ENCODE results near the gene CD48. TPM values are rescaled to one million over a fixed set of nuclear protein-coding genes. Genes with fewer than 3 reads are reported as not detected.

CD48 gene
- total RNA-seq, 1 donor from 2014 or later, result not detected

GRCh38 chr1:160745551-160745950, 33.9 kb upstream of the CD48 start:
- Mint-ChIP-seq H3K36me3 (ENCODE audit: low read depth) (no peaks in the 10 kb centered on the region), H3K4me3 (no peak overlapping the region), H3K27me3 (ENCODE audit: low read depth) (peaks cover 17% of the 10 kb centered on the region), H3K27ac (ENCODE audit: unreplicated experiment) (no peak overlapping the region), H3K9me3 (no peaks in the 10 kb centered on the region), H3K4me1 (peaks cover 6% of the 10 kb centered on the region)
- no peak for TF ChIP-seq CTCF (conservative IDR thresholded peaks at IDR 0.05)
- DNase-seq (ENCODE audit: low read depth, low spot score), result no peak

- no peaks in the 10 kb centered on the region for H3K36me3 Mint-ChIP-seq (ENCODE audit: low read depth)
- peaks cover 6% of the 10 kb centered on the region for H3K4me1 Mint-ChIP-seq
- no peak for TF ChIP-seq CTCF (conservative IDR thresholded peaks at IDR 0.05)
- no peak overlapping the region for H3K4me3 Mint-ChIP-seq
- peaks cover 12% of the 10 kb centered on the region for H3K27me3 Mint-ChIP-seq (ENCODE audit: low read depth)
- H3K27ac Mint-ChIP-seq (ENCODE audit: unreplicated experiment), result no peak overlapping the region
- H3K9me3 Mint-ChIP-seq, result no peaks in the 10 kb centered on the region
- DNase-seq (ENCODE audit: low read depth, low spot score), result no peak
These were observed 33.4 kb upstream of the CD48 start for GRCh38 chr1:160744852-160745520.

- Mint-ChIP-seq H3K9me3 (no peaks in the 10 kb centered on the region), H3K27ac (ENCODE audit: unreplicated experiment) (no peak overlapping the region), H3K27me3 (ENCODE audit: low read depth) (peaks cover 14% of the 10 kb centered on the region), H3K36me3 (ENCODE audit: low read depth) (no peaks in the 10 kb centered on the region), H3K4me1 (peaks cover 6% of the 10 kb centered on the region), H3K4me3 (no peak overlapping the region)
- DNase-seq (ENCODE audit: low read depth, low spot score), result no peak
- no peak for TF ChIP-seq CTCF (conservative IDR thresholded peaks at IDR 0.05)
These were observed 32.7 kb upstream of the CD48 start for GRCh38 chr1:160744199-160744851.

- Mint-ChIP-seq H3K4me1 (peaks cover 6% of the 10 kb centered on the region), H3K9me3 (no peaks in the 10 kb centered on the region), H3K36me3 (ENCODE audit: low read depth) (no peaks in the 10 kb centered on the region), H3K27me3 (ENCODE audit: low read depth) (peaks cover 12% of the 10 kb centered on the region), H3K27ac (ENCODE audit: unreplicated experiment) (no peak overlapping the region), H3K4me3 (no peak overlapping the region)
- TF ChIP-seq CTCF (conservative IDR thresholded peaks at IDR 0.05), result no peak
- no peak for DNase-seq (ENCODE audit: low read depth, low spot score)
These were observed 31.6 kb upstream of the CD48 start for GRCh38 chr1:160743266-160743665.

- H3K27ac Mint-ChIP-seq (ENCODE audit: unreplicated experiment), result no peak overlapping the region
These were observed 31.0 kb upstream of the CD48 start for GRCh38 chr1:160742428-160743127.

More at GRCh38 chr1:160742428-160743127, 31.0 kb upstream of the CD48 start:
- no peak for DNase-seq (ENCODE audit: low read depth, low spot score)
- Mint-ChIP-seq H3K36me3 (ENCODE audit: low read depth) (no peaks in the 10 kb centered on the region), H3K4me1 (peaks cover 6% of the 10 kb centered on the region), H3K4me3 (no peak overlapping the region), H3K9me3 (no peaks in the 10 kb centered on the region), H3K27me3 (ENCODE audit: low read depth) (peaks cover 17% of the 10 kb centered on the region)
- TF ChIP-seq CTCF (conservative IDR thresholded peaks at IDR 0.05), result no peak
